Measurements from ENCODE around the gene RFTN1.
A peak's percentile ranks its signal among the peaks of the same experiment; 100 is the strongest.
"Not testable (repeated sequence)": the region's sequence is repeated elsewhere in the genome, so short reads cannot be mapped to it uniquely, and the experiment has no call there.

RFTN1 gene

DNA sequence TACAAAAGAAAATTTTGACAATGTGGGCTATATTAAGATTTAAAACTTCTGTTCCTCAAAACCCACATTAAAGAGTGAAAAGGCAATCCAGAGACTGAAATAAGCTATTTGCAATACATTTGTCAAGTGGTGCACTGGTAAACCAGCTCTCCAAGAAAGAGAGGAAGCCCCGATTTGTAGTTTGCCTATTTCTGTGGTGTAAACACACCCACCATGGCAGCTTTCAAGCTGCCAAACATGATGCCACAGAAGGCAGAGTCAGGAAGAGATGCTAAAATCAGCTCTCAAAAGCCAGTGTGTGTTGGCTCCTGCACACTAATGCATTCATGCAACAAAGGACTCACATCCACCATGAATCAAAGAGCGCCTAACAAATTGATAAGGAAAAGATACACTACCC, 17.5 kb downstream of the RFTN1 start:
- no peak for DNase-seq
- no peak for TF ChIP-seq CTCF (IDR thresholded peaks at IDR 0.05)
- Histone ChIP-seq H3K9me3 (no peaks in the 10 kb centered on the region), H3K4me1 (peaks cover 0 to 33% (median 13%) of the 10 kb centered on the region in 4 donors), H3K27me3 (no peaks in the 10 kb centered on the region), H3K4me3 (no peak overlapping the region), H3K27ac (no peak overlapping the region), H3K36me3 (peaks cover 4 to 12% (median 6%) of the 10 kb centered on the region in 3 donors)
- intact Hi-C loops (cut with DNase I; ENCODE audit: low total_unique reads): no loop called here

DNA sequence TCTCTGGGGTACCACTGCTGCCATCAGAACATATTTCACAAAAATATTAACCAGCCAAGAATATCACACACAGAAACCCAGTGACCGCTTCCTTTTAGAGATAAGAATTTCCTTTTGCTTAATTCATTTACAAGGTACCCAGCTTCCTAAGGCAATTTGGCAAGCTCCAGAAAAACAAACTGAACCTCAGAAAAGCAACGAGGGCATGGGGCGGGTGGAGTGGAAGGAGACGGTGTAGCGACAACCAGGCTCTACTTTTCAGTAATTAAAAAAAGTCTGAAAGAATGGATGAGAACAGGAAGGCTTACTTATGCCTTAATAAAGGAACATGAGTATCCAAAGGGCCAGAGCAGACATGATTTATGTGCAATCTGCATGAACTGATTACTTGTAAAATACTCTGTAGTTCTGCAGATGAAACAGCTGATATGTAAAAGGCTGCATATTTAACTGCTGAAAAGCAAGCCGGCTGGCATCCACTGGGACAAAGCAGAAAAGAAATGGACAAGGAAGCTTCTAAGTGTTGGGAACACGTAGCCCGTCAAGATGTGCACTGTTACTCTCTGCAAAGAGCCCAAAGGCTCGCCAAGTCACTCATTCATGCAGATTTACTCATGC, 18.6 kb downstream of the RFTN1 start:
- TF ChIP-seq CTCF (IDR thresholded peaks at IDR 0.05): no peak
- no peaks in the 10 kb centered on the region for H3K9me3 ChIP-seq
- peaks cover 0 to 33% (median 13%) of the 10 kb centered on the region in 4 donors for H3K4me1 ChIP-seq
- H3K27ac ChIP-seq: peak overlapping the region in 1 of 2 donors; percentile 45
- H3K36me3 ChIP-seq: peaks cover 4 to 12% (median 6%) of the 10 kb centered on the region in 3 donors
- H3K27me3 ChIP-seq: no peaks in the 10 kb centered on the region
- H3K4me3 ChIP-seq: no peak overlapping the region
- intact Hi-C loops (cut with DNase I; ENCODE audit: low total_unique reads): no loop called here
- DNase-seq: no peak

DNA sequence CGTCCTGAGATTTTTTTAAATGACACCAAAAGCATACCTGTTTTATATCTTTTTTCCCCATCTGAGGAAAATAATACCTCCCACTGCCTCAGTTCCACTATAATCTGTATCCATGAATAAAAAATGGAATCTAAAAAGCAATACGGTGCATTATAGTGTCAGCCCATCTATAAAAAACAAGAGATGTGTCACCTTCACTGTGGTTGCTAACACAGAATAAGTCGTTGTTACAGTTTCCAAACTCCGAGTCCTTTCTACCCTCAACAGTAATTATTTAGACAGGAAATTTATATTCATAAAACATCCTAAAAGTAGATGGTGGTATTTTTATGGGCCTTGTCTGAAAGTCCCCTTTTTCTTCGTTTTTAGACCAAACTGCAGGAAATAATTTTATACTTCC, 19.4 kb downstream of the RFTN1 start:
- TF ChIP-seq CTCF (IDR thresholded peaks at IDR 0.05): no peak
- H3K4me3 ChIP-seq: no peak overlapping the region
- H3K4me1 ChIP-seq: peaks cover 0 to 25% (median 13%) of the 10 kb centered on the region in 4 donors
- no peaks in the 10 kb centered on the region for H3K9me3 ChIP-seq
- H3K27ac ChIP-seq: peak overlapping the region in 1 of 2 donors; percentile 45
- H3K36me3 ChIP-seq: peaks cover 4 to 17% (median 6%) of the 10 kb centered on the region in 3 donors
- no peak for DNase-seq
- intact Hi-C loops (cut with DNase I; ENCODE audit: low total_unique reads): no loop called here
- no peaks in the 10 kb centered on the region for H3K27me3 ChIP-seq

- no peak for TF ChIP-seq CTCF (IDR thresholded peaks at IDR 0.05)
- DNase-seq: no peak
- no peaks in the 10 kb centered on the region for H3K27me3 ChIP-seq
- no peaks in the 10 kb centered on the region for H3K9me3 ChIP-seq
- H3K4me3 ChIP-seq: no peak overlapping the region
- H3K36me3 ChIP-seq: peaks cover 4 to 21% (median 6%) of the 10 kb centered on the region in 3 donors
- intact Hi-C loops (cut with DNase I; ENCODE audit: low total_unique reads): no loop called here
- H3K4me1 ChIP-seq: peaks cover 0 to 21% (median 9%) of the 10 kb centered on the region in 4 donors
- no peak overlapping the region for H3K27ac ChIP-seq
These were observed 23.4 kb downstream of the RFTN1 start for GRCh38 chr3:16490062-16490619.

GRCh38 chr3:16489326-16490061, 24.0 kb downstream of the RFTN1 start:
- H3K27ac ChIP-seq; DNase-seq; H3K27me3 ChIP-seq; H3K4me3 ChIP-seq; intact Hi-C loops (cut with DNase I; ENCODE audit: low total_unique reads); H3K9me3 ChIP-seq: not testable (repeated sequence)
- Histone ChIP-seq H3K4me1 (peaks cover 0 to 21% (median 4%) of the 10 kb centered on the region in 4 donors), H3K36me3 (peaks cover 4 to 21% (median 6%) of the 10 kb centered on the region in 3 donors)

- Histone ChIP-seq H3K27ac (no peak overlapping the region), H3K4me1 (peaks cover 0 to 25% (median 2%) of the 10 kb centered on the region in 4 donors), H3K4me3 (no peak overlapping the region), H3K27me3 (no peaks in the 10 kb centered on the region), H3K9me3 (no peaks in the 10 kb centered on the region), H3K36me3 (peaks cover 4 to 21% (median 6%) of the 10 kb centered on the region in 3 donors)
- TF ChIP-seq CTCF (IDR thresholded peaks at IDR 0.05): no peak
- intact Hi-C loops (cut with DNase I; ENCODE audit: low total_unique reads): no loop called here
- no peak for DNase-seq
These were observed 24.9 kb downstream of the RFTN1 start for GRCh38 chr3:16488637-16489036.

Measured in tibial artery (tissue), 4 donors.